ENCODE data around the gene MAPRE2.

The MAPRE2 gene

GRCh38 chr18:35040988-35041814, at the start of gene MAPRE2:
TSS of gene MAPRE2 (plus strand) at chr18:35041413. CDS start at chr18:35041540, 127 bp downstream.
- DNase-seq: peak; percentile 32 to 99 (median 96)

- peak in 1 of 51 donors; percentile 71 for DNase-seq
Measured at GRCh38 chr18:34991561-34991960, 49.7 kb upstream of the MAPRE2 start.

GRCh38 chr18:34993289-34993688, 47.9 kb upstream of the MAPRE2 start:
- DNase-seq: no peak

GRCh38 chr18:34995746-34996145, 45.5 kb upstream of the MAPRE2 start:
- DNase-seq: no peak

- no peak for DNase-seq
Measured at GRCh38 chr18:34998661-34999060, 42.6 kb upstream of the MAPRE2 start.

- peak in 1 of 51 donors; percentile 42 for DNase-seq
Measured at GRCh38 chr18:34999756-35000289, 41.4 kb upstream of the MAPRE2 start.

GRCh38 chr18:35000457-35000856, 40.8 kb upstream of the MAPRE2 start:
- peak in 3 of 51 donors; percentile 9 to 71 (median 28) for DNase-seq

- DNase-seq: no peak
Measured at GRCh38 chr18:35002120-35002519, 39.1 kb upstream of the MAPRE2 start.

- peak in 3 of 51 donors; percentile 34 to 76 (median 42) for DNase-seq
Measured at GRCh38 chr18:35005963-35006577, 35.1 kb upstream of the MAPRE2 start.

- DNase-seq: no peak
Measured at GRCh38 chr18:35010156-35010555, 31.1 kb upstream of the MAPRE2 start.

- no peak for DNase-seq
Measured at GRCh38 chr18:35010993-35011392, 30.2 kb upstream of the MAPRE2 start.

- no peak for DNase-seq
Measured at GRCh38 chr18:35019933-35020332, 21.3 kb upstream of the MAPRE2 start.

GRCh38 chr18:35022426-35023001, 18.7 kb upstream of the MAPRE2 start:
- no peak for DNase-seq

GRCh38 chr18:35024196-35024595, 17.0 kb upstream of the MAPRE2 start:
- DNase-seq: no peak

- DNase-seq: peak in 5 of 51 donors; percentile 9 to 47 (median 20)
Measured at GRCh38 chr18:35024965-35025364, 16.2 kb upstream of the MAPRE2 start.

GRCh38 chr18:35026407-35027061, 14.7 kb upstream of the MAPRE2 start:
- peak in 2 of 51 donors; percentile 22 to 32 for DNase-seq

- no peak for DNase-seq
Measured at GRCh38 chr18:35027206-35027605, 14.0 kb upstream of the MAPRE2 start.

GRCh38 chr18:35028536-35028935, 12.7 kb upstream of the MAPRE2 start:
- no peak for DNase-seq

GRCh38 chr18:35029103-35029502, 12.1 kb upstream of the MAPRE2 start:
- DNase-seq: no peak

- no peak for DNase-seq
Measured at GRCh38 chr18:35029770-35030169, 11.4 kb upstream of the MAPRE2 start.

GRCh38 chr18:35030277-35030989, 10.8 kb upstream of the MAPRE2 start:
- DNase-seq: no peak

Data from hypothalamus (tissue), 51 donors.